Endothelial cell of umbilical vein (primary cell): ENCODE measurements around the gene UBE2L6. TPM values are rescaled to one million over a fixed set of nuclear protein-coding genes. Genes with fewer than 3 reads are reported as not detected.
A peak's percentile ranks its signal among the peaks of the same experiment; 100 is the strongest.

ENCODE experiments used
- BruUV-seq: library from RNA; stranded (reverse); fragments of 400-500 nt; replicated peaks from 2 replicates; lab custom pipeline; 2021; lab: Mats Ljungman, UMichigan
- CTCF ChIA-PET: fragments of 300-600, 350-600 bp; sonication (Branson Sonifier 250); formaldehyde crosslinking; loops from one replicate; lab custom pipeline; 2021; ENCODE audit warnings: antibody characterized with exemption, inconsistent platforms; lab: Charles Lee
- POLR2A ChIA-PET: fragments of 300-600, 350-600 bp; sonication (Branson Sonifier 250); formaldehyde crosslinking; loops from one replicate; lab custom pipeline; 2021; ENCODE audit warnings: antibody characterized with exemption, inconsistent platforms; lab: Charles Lee
- DNase-seq: peaks from one replicate; pipeline ENCODE4 v3.0.0-alpha.2; 2011; ENCODE audit warnings: low read depth, low spot score
- FAIRE-seq: peaks from 2 replicates; lab custom pipeline; 2011; peaks lifted over from hg19 to GRCh38; lab: Jason Lieb, UNC
- H2AFZ ChIP-seq: 2 replicates; pipeline ENCODE4 v1.6.0; 2012; ENCODE audit warnings: low read depth, low read length, control low read depth, inconsistent platforms
- H3K27ac ChIP-seq: 2 replicates; pipeline ENCODE4 v1.5.1; 2011; ENCODE audit warnings: low read depth, mild to moderate bottlenecking, control low read depth, low read length, moderate library complexity; ENCODE audit not compliant: insufficient read depth
- H3K27me3 ChIP-seq, 2 experiments: 2 replicates each; pipeline versions ENCODE4 v1.6.0 to v1.6.1; 2011; ENCODE audit warnings: low read length in 2 of 2, mixed read lengths in 1 of 2; ENCODE audit not compliant: control insufficient read depth in 2 of 2, insufficient read depth in 2 of 2
- H3K36me3 ChIP-seq, 2 experiments: 2 replicates in 1 of 2; 3 replicates in 1 of 2; pipeline ENCODE4 v1.5.1; 2011; ENCODE audit warnings: low read length in 2 of 2, mild to moderate bottlenecking in 1 of 2, moderate library complexity in 1 of 2; ENCODE audit not compliant: control insufficient read depth in 2 of 2, insufficient read depth in 2 of 2; ENCODE audit errors: extremely low read depth in 1 of 2
- H3K4me1 ChIP-seq: 3 replicates; pipeline ENCODE4 v1.5.1; 2011; ENCODE audit warnings: mild to moderate bottlenecking, low read length; ENCODE audit not compliant: control insufficient read depth, insufficient read depth; ENCODE audit errors: extremely low read depth
- H3K4me2 ChIP-seq: 2 replicates; pipeline ENCODE4 v1.6.1; 2011; ENCODE audit warnings: low read length, control low read depth, mixed read lengths; ENCODE audit not compliant: insufficient read depth
- H3K4me3 ChIP-seq, 3 experiments: fragments of 200-600 bp in 1 of 3; sonication (generic), shearing (Covaris generic) in 1 of 3; replicated peaks in 1 of 3; 2 replicates each; pipeline ENCODE4 v1.5.1; 2011 to 2016; ENCODE audit warnings: control low read depth in 3 of 3, low read length in 3 of 3, mild to moderate bottlenecking in 2 of 3, inconsistent platforms in 1 of 3, low read depth in 1 of 3, moderate library complexity in 1 of 3; ENCODE audit not compliant: insufficient read depth in 1 of 3
- H3K79me2 ChIP-seq: 2 replicates; pipeline ENCODE4 v1.6.0; 2012; ENCODE audit warnings: low read length, inconsistent platforms; ENCODE audit not compliant: control insufficient read depth, insufficient read depth
- H3K9ac ChIP-seq: replicated peaks from 2 replicates; pipeline ENCODE3; 2011; ENCODE audit warnings: low read length, control low read depth; ENCODE audit not compliant: insufficient read depth; ENCODE audit errors: extremely low read depth
- H3K9me1 ChIP-seq: replicated peaks from 3 replicates; pipeline ENCODE4 v1.6.0; 2011; ENCODE audit warnings: mild to moderate bottlenecking, low read length; ENCODE audit not compliant: control insufficient read depth, insufficient read depth; ENCODE audit errors: extremely low read depth
- H3K9me3 ChIP-seq: replicated peaks from 2 replicates; pipeline ENCODE4 v1.5.1; 2012; ENCODE audit warnings: low read length, inconsistent platforms; ENCODE audit not compliant: control insufficient read depth, insufficient read depth
- H4K20me1 ChIP-seq: replicated peaks from 2 replicates; pipeline ENCODE3; 2011; ENCODE audit warnings: mild to moderate bottlenecking, low read length; ENCODE audit not compliant: control insufficient read depth, insufficient read depth; ENCODE audit errors: extremely low read depth
- CTCF ChIP-seq, 2 donors: IDR thresholded peaks; 1 replicate in 1 of 2; 2 replicates in 1 of 2; pipeline ENCODE4 v1.5.1; 2011; ENCODE audit warnings: low read length in 2 of 2, mild to moderate bottlenecking in 2 of 2, moderate library complexity in 2 of 2, control low read depth in 1 of 2, inconsistent platforms in 1 of 2, low read depth in 1 of 2; ENCODE audit not compliant: insufficient read depth in 1 of 2; ENCODE audit errors: extremely low read depth in 1 of 2
- EZH2 ChIP-seq: IDR thresholded peaks from 2 replicates; pipeline ENCODE4 v1.6.1; 2012; ENCODE audit warnings: borderline replicate concordance, low read depth, mild to moderate bottlenecking, moderate library complexity, low read length, inconsistent platforms; ENCODE audit not compliant: severe bottlenecking
- FOS ChIP-seq: IDR thresholded peaks from 2 replicates; pipeline ENCODE4 v1.6.1; 2011; ENCODE audit warnings: mild to moderate bottlenecking, low read length, moderate library complexity, borderline replicate concordance; ENCODE audit not compliant: insufficient read depth
- GATA2 ChIP-seq: IDR thresholded peaks from 2 replicates; pipeline ENCODE4 v1.7.0; 2011; ENCODE audit warnings: low read depth, mild to moderate bottlenecking, moderate library complexity, mixed read lengths, low read length; ENCODE audit not compliant: insufficient read length, insufficient read depth
- JUN ChIP-seq: IDR thresholded peaks from 2 replicates; pipeline ENCODE4 v1.6.1; 2011; ENCODE audit warnings: borderline replicate concordance, low read depth; ENCODE audit not compliant: insufficient read length, insufficient read depth
- MAX ChIP-seq: IDR thresholded peaks from 2 replicates; pipeline ENCODE4 v1.6.1; 2011; ENCODE audit not compliant: insufficient read depth, insufficient read length
- MYC ChIP-seq: IDR thresholded peaks from one replicate; pipeline ENCODE4 v1.6.1; 2011; ENCODE audit warnings: mild to moderate bottlenecking, low read depth, low read length
- POLR2A ChIP-seq: IDR thresholded peaks from 2 replicates; pipeline ENCODE4 v1.6.1; 2012; ENCODE audit warnings: low read depth, mild to moderate bottlenecking, control low read depth, low read length
- POLR2AphosphoS5 ChIP-seq: IDR thresholded peaks from 2 replicates; pipeline ENCODE4 v1.6.1; 2012; ENCODE audit warnings: low read depth, mild to moderate bottlenecking, control low read depth, low read length, moderate library complexity; ENCODE audit not compliant: insufficient read depth
- dilution Hi-C: fragments of 300-500 bp; cut with MboI; formaldehyde crosslinking; loops from one replicate; pipeline ENCODE4 v1.15.0; 2019; ENCODE audit warnings: low sequenced_read_pairs; ENCODE audit not compliant: extremely low pct_ligation_motif_present
- intact Hi-C: fragments of 100-400 bp; cut with micrococcal nuclease; formaldehyde crosslinking; loops from one replicate; pipeline ENCODE4 v1.10.0; 2022
- polyA plus RNA-seq, 4 experiments: library from polyadenylated mRNA; depleted of rRNA in 3 of 4; stranded (reverse) in 3 of 4; unstranded in 1 of 4; fragments of >200 nt; gene quantifications; 2 replicates each; pipeline versions ENCODE4 v1.2.1 to v1.2.3, GENCODE V29; 2011 to 2012; ENCODE audit warnings: missing spikeins in 1 of 4
- total RNA-seq: library from RNA; stranded (reverse); gene quantifications from 2 replicates; pipeline ENCODE4 v1.2.3, GENCODE V29; 2021

Gene UBE2L6
- total and polyA plus RNA-seq, 2 donors (not counting 3 experiments of a cell fraction or from before 2014, with no cell fraction given): 22.3 to 25.2 TPM

GRCh38 chr11:57566005-57566904 is 1.2 kb downstream of the UBE2L6 start:
- Histone ChIP-seq H3K27me3 (no peaks in the 10 kb centered on the region), H3K9me3 (no peaks in the 10 kb centered on the region), H3K4me1 (peaks cover 10% of the 10 kb centered on the region), H3K4me3 (no peak overlapping the region), H2AFZ (peak overlapping the region; percentile 56), H3K79me2 (no peaks in the 10 kb centered on the region), H4K20me1 (no peaks in the 10 kb centered on the region), H3K9me1 (no peaks in the 10 kb centered on the region), H3K9ac (no peak overlapping the region), H3K36me3 (no peaks in the 10 kb centered on the region), H3K4me2 (peak overlapping the region; percentile 35), H3K27ac (no peak overlapping the region)
- peak; percentile 53 for DNase-seq
- no peak for FAIRE-seq
- ChIA-PET CTCF (interaction anchor here (3.3 to 6.0 kb wide), 3 partner anchors 74 to 79 kb away, joined by 24 to 154 read pairs (median 126); no protein-coding TSS in a partner anchor), POLR2A (interaction anchor here (0.5 kb wide), 1 partner anchor 142 kb away, joined by 7 read pairs; no protein-coding TSS in a partner anchor)
- intact Hi-C loops: loop anchor here (1.0 kb wide), 3 partner anchors 36 to 947 kb away; partner anchors contain the start of gene TIMM10
- BruUV-seq: no TSS peak
- dilution Hi-C loops: no loop called here
- TF ChIP-seq JUN (no peak), POLR2AphosphoS5 (no peak), POLR2A (no peak), CTCF (IDR thresholded peaks at IDR 0.05; ENCODE audit: extremely low read depth in 1 of 2, insufficient read depth in 1 of 2, low read depth in 1 of 2, low read length in 2 of 2) (no peak), GATA2 (no peak), EZH2 (no peak), MYC (no peak), FOS (no peak), MAX (no peak)
